ENCODE data around the gene TMCO6.
A peak's percentile ranks its signal among the peaks of the same experiment; 100 is the strongest.
"Not testable (repeated sequence)": the region's sequence is repeated elsewhere in the genome, so short reads cannot be mapped to it uniquely, and the experiment has no call there.

TMCO6 gene

GRCh38 chr5:140639148-140639981, at the start of gene TMCO6:
Gene TMCO6 (plus strand): TSS chr5:140639451. CDS start chr5:140639528, 77 bp downstream.
- intact Hi-C loops (cut with DNase I) = loop anchor here (5.0 kb wide), 1 partner anchor 72 kb away; no protein-coding TSS in a partner anchor
- DNase-seq = peak; percentile 94 to 99 (median 98)

GRCh38 chr5:140590861-140591260, 48.4 kb upstream of the TMCO6 start:
- intact Hi-C loops (cut with DNase I) = no loop called here

GRCh38 chr5:140591747-140592372, 47.4 kb upstream of the TMCO6 start:
- intact Hi-C loops (cut with DNase I) = no loop called here
- DNase-seq = peak in 1 of 42 donors; percentile 7

More at GRCh38 chr5:140590861-140591260, 48.4 kb upstream of the TMCO6 start:
- DNase-seq = no peak

GRCh38 chr5:140593070-140593469, 46.2 kb upstream of the TMCO6 start:
- not testable (repeated sequence) for DNase-seq

GRCh38 chr5:140594169-140594568, 45.1 kb upstream of the TMCO6 start:
- intact Hi-C loops (cut with DNase I) = no loop called here
- DNase-seq = no peak

More at GRCh38 chr5:140593070-140593469, 46.2 kb upstream of the TMCO6 start:
- intact Hi-C loops (cut with DNase I) = not testable (repeated sequence)

GRCh38 chr5:140595538-140596300, 43.5 kb upstream of the TMCO6 start:
- intact Hi-C loops (cut with DNase I) = no loop called here
- peak in 23 of 42 donors; percentile 12 to 77 (median 38) for DNase-seq

- intact Hi-C loops (cut with DNase I) = no loop called here
- peak in 15 of 42 donors; percentile 15 to 63 (median 32) for DNase-seq
Observed at GRCh38 chr5:140596321-140596741, 42.9 kb upstream of the TMCO6 start.

- DNase-seq = no peak
- intact Hi-C loops (cut with DNase I) = no loop called here
Observed at GRCh38 chr5:140598836-140599235, 40.4 kb upstream of the TMCO6 start.

GRCh38 chr5:140600096-140600495, 39.2 kb upstream of the TMCO6 start:
- intact Hi-C loops (cut with DNase I) = no loop called here
- DNase-seq = no peak

- no peak for DNase-seq
- intact Hi-C loops (cut with DNase I) = no loop called here
Observed at GRCh38 chr5:140602147-140602546, 37.1 kb upstream of the TMCO6 start.

GRCh38 chr5:140603446-140603698, 35.9 kb upstream of the TMCO6 start:
- intact Hi-C loops (cut with DNase I); DNase-seq: not testable (repeated sequence)

- intact Hi-C loops (cut with DNase I) = no loop called here
- no peak for DNase-seq
Observed at GRCh38 chr5:140603734-140604133, 35.5 kb upstream of the TMCO6 start.

GRCh38 chr5:140605879-140606278, 33.4 kb upstream of the TMCO6 start:
- intact Hi-C loops (cut with DNase I) = no loop called here
- no peak for DNase-seq

GRCh38 chr5:140607031-140607430, 32.2 kb upstream of the TMCO6 start:
- intact Hi-C loops (cut with DNase I) = no loop called here
- DNase-seq = no peak

- intact Hi-C loops (cut with DNase I) = no loop called here
Observed at GRCh38 chr5:140608722-140609121, 30.5 kb upstream of the TMCO6 start.

GRCh38 chr5:140609126-140609525, 30.1 kb upstream of the TMCO6 start:
- DNase-seq = peak in 21 of 42 donors; percentile 4 to 57 (median 40)
- intact Hi-C loops (cut with DNase I) = no loop called here

More at GRCh38 chr5:140608722-140609121, 30.5 kb upstream of the TMCO6 start:
- no peak for DNase-seq

GRCh38 chr5:140611020-140611521, 28.2 kb upstream of the TMCO6 start:
- no peak for DNase-seq
- intact Hi-C loops (cut with DNase I) = no loop called here

GRCh38 chr5:140622301-140622700, 16.9 kb upstream of the TMCO6 start:
- intact Hi-C loops (cut with DNase I) = no loop called here
- DNase-seq = no peak

- intact Hi-C loops (cut with DNase I) = not testable (repeated sequence)
Observed at GRCh38 chr5:140623061-140623460, 16.2 kb upstream of the TMCO6 start.

More at GRCh38 chr5:140623061-140623460, 16.2 kb upstream of the TMCO6 start:
- DNase-seq = not testable (repeated sequence)
